Right ventricle myocardium inferior (tissue), 1 donor: Measurements from ENCODE around the gene FBXO33. TPM values are rescaled to one million over a fixed set of nuclear protein-coding genes. Genes with fewer than 3 reads are reported as not detected.

ENCODE experiments used
- total RNA-seq: library from RNA; stranded (reverse); fragmentation: NEBNext Ultra II Directional; extraction: Animal tissue kit (Norgen Biotek cat#: 25700); gene quantifications from one replicate; pipeline ENCODE4 v1.2.1, GENCODE V29; 2021
- donor health status: DM: no; HTN: yes; CAD: no; lungs with severe emphysema.

FBXO33 gene
- total RNA-seq, 1 donor from 2014 or later, result 4.0 TPM

Other genes with a start within 250 kb of the FBXO33 start
- gene MIA2, start 198.5 kb downstream of the FBXO33 start, total RNA-seq, result 22.2 TPM